Kidney epithelial cell (primary cell): ENCODE data around the gene ALB. TPM values are rescaled to one million over a fixed set of nuclear protein-coding genes. Genes with fewer than 3 reads are reported as not detected.

Experiments used
- DNase-seq: peaks from one replicate; pipeline ENCODE4 v3.0.0-alpha.2; 2010; ENCODE audit warnings: low read depth
- H3K27me3 ChIP-seq: 2 replicates; pipeline ENCODE4 v1.6.0; 2011; ENCODE audit warnings: low read length; ENCODE audit not compliant: control insufficient read depth, insufficient read depth
- H3K36me3 ChIP-seq: 2 replicates; pipeline ENCODE4 v1.5.1; 2011; ENCODE audit warnings: low read length; ENCODE audit not compliant: control insufficient read depth, insufficient read depth
- H3K4me3 ChIP-seq: 2 replicates; pipeline ENCODE4 v1.5.1; 2011; ENCODE audit warnings: low read depth, mild to moderate bottlenecking, control low read depth, low read length
- CTCF ChIP-seq: IDR thresholded peaks from 2 replicates; pipeline ENCODE4 v1.5.1; 2011; ENCODE audit warnings: mild to moderate bottlenecking, moderate library complexity, low read length, control low read depth, inconsistent platforms; ENCODE audit not compliant: insufficient read depth, poor library complexity, severe bottlenecking
- total RNA-seq: library from RNA; depleted of rRNA; stranded (reverse); fragments of >200 nt; gene quantifications from 2 replicates; pipeline ENCODE4 v1.2.3, GENCODE V29; 2015

Gene ALB
- total RNA-seq, 1 donor from 2014 or later: not detected

GRCh38 chr4:73438582-73439215, 34.6 kb downstream of the ALB start:
- DNase-seq: no peak
- Histone ChIP-seq H3K36me3 (no peaks in the 10 kb centered on the region), H3K27me3 (no peaks in the 10 kb centered on the region), H3K4me3 (no peak overlapping the region)
- TF ChIP-seq CTCF: no peak

DNA sequence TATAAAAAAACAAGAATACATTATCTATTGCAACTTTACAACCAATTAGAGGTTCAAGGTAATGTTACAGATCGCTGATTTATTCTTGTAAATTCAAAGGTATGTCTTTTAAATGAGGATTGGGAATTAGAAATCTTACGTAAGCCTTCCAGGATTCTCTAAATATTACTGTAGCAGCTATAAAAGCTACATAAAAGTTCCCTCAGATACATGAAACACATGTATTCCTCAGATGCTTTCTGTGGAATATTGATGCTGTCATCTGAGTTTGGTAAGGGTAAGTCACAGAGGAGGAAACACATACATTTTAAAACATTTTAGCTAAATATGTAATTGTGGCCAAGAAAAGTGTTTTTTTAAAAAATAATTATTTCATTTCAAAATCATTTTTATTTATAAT, 35.4 kb downstream of the ALB start:
- Histone ChIP-seq H3K36me3 (no peaks in the 10 kb centered on the region), H3K4me3 (no peak overlapping the region), H3K27me3 (no peaks in the 10 kb centered on the region)
- DNase-seq: no peak
- no peak for TF ChIP-seq CTCF

- H3K36me3 ChIP-seq: no peaks in the 10 kb centered on the region
- no peak for TF ChIP-seq CTCF
- DNase-seq: no peak
- H3K27me3 ChIP-seq: no peaks in the 10 kb centered on the region
- no peak overlapping the region for H3K4me3 ChIP-seq
Observed at GRCh38 chr4:73439991-73440390, 35.9 kb downstream of the ALB start.

GRCh38 chr4:73440653-73441052, 36.6 kb downstream of the ALB start:
- Histone ChIP-seq H3K4me3 (no peak overlapping the region), H3K36me3 (no peaks in the 10 kb centered on the region), H3K27me3 (no peaks in the 10 kb centered on the region)
- TF ChIP-seq CTCF: no peak
- DNase-seq: no peak

DNA sequence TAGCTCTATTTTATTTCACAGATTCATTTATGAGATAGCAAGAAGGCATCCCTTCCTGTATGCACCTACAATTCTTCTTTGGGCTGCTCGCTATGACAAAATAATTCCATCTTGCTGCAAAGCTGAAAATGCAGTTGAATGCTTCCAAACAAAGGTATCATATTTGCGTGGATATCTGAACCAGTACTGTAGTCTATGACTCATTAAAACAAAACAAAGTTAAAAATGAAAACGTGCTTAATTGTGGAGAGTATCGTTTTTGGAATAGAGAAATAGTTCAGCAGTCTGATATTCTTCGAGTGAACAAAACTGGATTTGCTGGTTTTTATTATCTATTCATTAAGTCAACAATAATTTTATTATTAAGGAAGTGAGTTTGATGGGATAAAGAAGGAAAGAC, 38.2 kb downstream of the ALB start:
- Histone ChIP-seq H3K27me3 (no peaks in the 10 kb centered on the region), H3K4me3 (no peak overlapping the region), H3K36me3 (no peaks in the 10 kb centered on the region)
- TF ChIP-seq CTCF: no peak
- DNase-seq: no peak

DNA sequence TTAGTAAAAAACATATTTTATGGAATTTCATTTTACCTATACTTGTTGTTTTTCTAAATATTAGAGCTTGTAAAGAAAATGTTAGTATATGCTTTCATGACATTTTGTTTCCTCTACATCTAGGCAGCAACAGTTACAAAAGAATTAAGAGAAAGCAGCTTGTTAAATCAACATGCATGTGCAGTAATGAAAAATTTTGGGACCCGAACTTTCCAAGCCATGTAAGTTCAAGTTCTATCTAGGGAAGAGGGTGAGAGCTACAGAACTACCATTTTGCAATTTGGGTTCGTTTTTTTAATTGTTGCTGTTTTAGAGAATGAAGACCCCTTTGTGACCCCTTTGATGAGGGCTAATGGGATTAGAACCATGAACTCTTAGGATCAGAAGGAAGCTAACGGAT, 39.1 kb downstream of the ALB start:
- Histone ChIP-seq H3K27me3 (no peaks in the 10 kb centered on the region), H3K4me3 (no peak overlapping the region), H3K36me3 (no peaks in the 10 kb centered on the region)
- no peak for TF ChIP-seq CTCF
- no peak for DNase-seq
